ENCODE measurements around the gene TIMM22. TPM values are rescaled to one million over a fixed set of nuclear protein-coding genes. Genes with fewer than 3 reads are reported as not detected.
"Not testable (repeated sequence)": the region's sequence is repeated elsewhere in the genome, so short reads cannot be mapped to it uniquely, and the experiment has no call there.

Gene TIMM22
- total RNA-seq, 6 experiments from 2014 or later, result 16.8 to 21.5 (median 18.2) TPM

DNA sequence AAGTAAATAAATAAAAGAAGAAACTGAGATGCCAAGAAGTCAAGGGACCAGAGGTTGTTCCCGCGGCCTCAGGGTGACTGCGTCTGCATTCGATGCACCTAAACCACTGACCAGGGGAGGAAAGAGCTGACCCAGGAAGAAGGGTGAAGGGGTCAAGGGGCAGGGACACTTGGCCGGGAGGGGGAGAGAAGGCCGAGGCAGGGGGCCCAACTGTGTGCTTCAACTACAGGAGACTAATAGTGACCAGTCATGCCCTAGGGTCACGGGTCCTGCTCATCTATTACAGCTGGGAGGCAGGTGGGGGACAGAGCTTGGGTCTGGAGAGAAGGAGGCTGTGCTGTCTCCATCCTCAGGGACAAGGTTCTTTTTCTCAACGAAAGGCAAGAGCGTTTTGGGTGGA is 44.8 kb downstream of the TIMM22 start:
- H3K9me3 Mint-ChIP-seq, result peaks cover 4% of the 10 kb centered on the region; the same call in 1 of the 2 replicates
- DNase-seq, result no peak
- peaks cover 2% of the 10 kb centered on the region; the same call in 1 of the 2 replicates for H3K27me3 Mint-ChIP-seq (ENCODE audit: insufficient read depth)
- H3K36me3 Mint-ChIP-seq (ENCODE audit: low read depth), result peaks cover 14% of the 10 kb centered on the region
- TF ChIP-seq, protein P1, sequence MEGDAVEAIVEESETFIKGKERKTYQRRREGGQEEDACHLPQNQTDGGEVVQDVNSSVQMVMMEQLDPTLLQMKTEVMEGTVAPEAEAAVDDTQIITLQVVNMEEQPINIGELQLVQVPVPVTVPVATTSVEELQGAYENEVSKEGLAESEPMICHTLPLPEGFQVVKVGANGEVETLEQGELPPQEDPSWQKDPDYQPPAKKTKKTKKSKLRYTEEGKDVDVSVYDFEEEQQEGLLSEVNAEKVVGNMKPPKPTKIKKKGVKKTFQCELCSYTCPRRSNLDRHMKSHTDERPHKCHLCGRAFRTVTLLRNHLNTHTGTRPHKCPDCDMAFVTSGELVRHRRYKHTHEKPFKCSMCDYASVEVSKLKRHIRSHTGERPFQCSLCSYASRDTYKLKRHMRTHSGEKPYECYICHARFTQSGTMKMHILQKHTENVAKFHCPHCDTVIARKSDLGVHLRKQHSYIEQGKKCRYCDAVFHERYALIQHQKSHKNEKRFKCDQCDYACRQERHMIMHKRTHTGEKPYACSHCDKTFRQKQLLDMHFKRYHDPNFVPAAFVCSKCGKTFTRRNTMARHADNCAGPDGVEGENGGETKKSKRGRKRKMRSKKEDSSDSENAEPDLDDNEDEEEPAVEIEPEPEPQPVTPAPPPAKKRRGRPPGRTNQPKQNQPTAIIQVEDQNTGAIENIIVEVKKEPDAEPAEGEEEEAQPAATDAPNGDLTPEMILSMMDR (IDR thresholded peaks at IDR 0.05), result no peak
- no peaks in the 10 kb centered on the region for H3K4me1 Mint-ChIP-seq (ENCODE audit: low read depth)
- no peak overlapping the region for H3K27ac Mint-ChIP-seq
- H3K4me3 Mint-ChIP-seq, result no peak overlapping the region

DNA sequence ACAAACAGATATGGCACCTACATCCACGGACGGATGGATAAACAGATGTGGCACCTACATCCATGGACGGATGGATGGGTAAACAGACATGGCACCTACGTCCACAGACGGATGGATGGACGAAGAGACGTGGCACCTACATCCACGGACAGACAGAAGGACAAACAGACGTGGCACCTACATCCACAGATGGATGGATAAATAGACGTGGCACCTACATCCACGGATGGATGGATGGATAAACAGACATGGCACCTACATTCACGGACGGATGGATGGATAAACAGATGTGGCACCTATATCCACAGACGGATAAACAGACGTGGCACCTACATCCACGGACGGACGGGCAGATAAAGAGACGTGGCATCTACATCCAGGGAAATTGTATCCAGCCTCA is 45.6 kb downstream of the TIMM22 start:
- H3K9me3 Mint-ChIP-seq, result peaks cover 4% of the 10 kb centered on the region; the same call in 1 of the 2 replicates
- TF ChIP-seq, protein P1 (IDR thresholded peaks at IDR 0.05), result no peak
- no peak overlapping the region for H3K27ac Mint-ChIP-seq
- H3K4me3 Mint-ChIP-seq, result no peak overlapping the region
- peaks cover 2% of the 10 kb centered on the region; the same call in 1 of the 2 replicates for H3K27me3 Mint-ChIP-seq (ENCODE audit: insufficient read depth)
- no peak for DNase-seq
- H3K4me1 Mint-ChIP-seq (ENCODE audit: low read depth), result 0 out of 2 replicates have a peak, but pooled peaks cover under 1% of the 10 kb centered on the region
- peaks cover 14% of the 10 kb centered on the region for H3K36me3 Mint-ChIP-seq (ENCODE audit: low read depth)

DNA sequence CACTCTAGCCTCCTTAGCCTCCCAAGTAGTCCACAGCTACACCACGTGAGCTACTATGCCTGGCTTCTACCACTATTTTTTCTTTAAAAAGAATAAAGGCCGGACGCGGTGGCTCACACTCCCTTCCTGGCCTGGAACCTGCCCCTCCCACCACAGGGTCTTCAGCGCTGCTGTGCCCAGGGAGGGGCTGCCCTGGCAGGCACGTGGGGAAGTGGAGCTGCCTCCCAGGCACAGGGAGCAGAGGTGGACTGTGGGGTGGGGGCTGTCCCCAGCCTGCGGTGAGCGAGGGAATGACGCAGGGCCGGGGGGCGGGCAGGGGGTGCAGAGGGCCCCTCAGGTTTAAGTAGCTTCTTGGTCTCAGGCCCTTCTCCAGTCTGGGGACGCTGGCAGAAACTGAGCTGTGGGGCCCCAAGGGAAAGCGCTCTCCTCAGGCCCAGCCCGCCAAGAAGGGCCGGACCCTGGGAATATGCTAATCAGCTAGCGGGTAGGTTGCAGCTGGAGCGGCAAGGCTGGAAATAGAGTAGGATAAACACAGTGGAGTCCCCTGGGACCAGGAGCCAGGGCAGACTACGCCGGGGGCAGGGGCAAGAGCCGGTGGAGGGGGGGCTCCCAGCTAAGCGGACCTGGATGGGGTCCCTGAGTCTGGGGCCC is 46.8 kb downstream of the TIMM22 start:
- Mint-ChIP-seq H3K36me3 (ENCODE audit: low read depth) (peaks cover 14% of the 10 kb centered on the region), H3K4me3 (no peak overlapping the region), H3K9me3 (peaks cover 4% of the 10 kb centered on the region; the same call in 1 of the 2 replicates), H3K27ac (no peak overlapping the region), H3K27me3 (ENCODE audit: insufficient read depth) (peaks cover 2% of the 10 kb centered on the region; the same call in 1 of the 2 replicates), H3K4me1 (ENCODE audit: low read depth) (peaks cover 7% of the 10 kb centered on the region; the same call in 1 of the 2 replicates)
- no peak for DNase-seq
- TF ChIP-seq, protein P1 (IDR thresholded peaks at IDR 0.05), result no peak

DNA sequence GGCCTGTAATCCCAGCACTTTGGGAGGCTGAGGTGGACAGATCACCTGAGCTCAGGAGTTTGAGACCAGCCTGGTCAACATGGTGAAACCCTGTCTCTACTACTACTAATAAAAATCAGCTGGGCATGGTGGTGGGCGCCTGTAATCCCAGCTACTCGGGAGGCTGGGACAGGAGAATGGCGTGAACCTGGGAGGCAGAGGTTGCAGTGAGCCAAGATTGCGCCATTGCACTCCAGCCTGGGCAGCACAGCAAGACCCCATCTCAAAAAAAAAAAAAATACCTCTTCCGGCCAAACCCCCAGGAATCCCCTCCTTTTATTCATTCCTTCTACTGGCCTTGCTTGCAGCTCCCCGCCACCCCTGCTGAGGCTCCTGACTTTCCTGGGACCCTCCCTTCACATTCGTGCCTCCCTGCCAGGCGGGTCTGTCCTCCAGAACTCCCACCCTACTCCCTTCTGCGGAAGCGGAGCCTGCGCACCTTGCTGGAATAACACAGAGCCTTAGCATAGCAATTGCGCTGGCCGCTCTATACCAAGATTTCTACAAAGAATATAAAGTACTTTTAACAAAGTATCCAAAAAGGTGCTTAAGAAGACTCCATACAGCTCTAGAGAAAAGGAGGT is 47.6 kb downstream of the TIMM22 start:
- not testable (repeated sequence) for H3K27ac Mint-ChIP-seq; H3K4me1 Mint-ChIP-seq (ENCODE audit: low read depth); H3K27me3 Mint-ChIP-seq (ENCODE audit: insufficient read depth); DNase-seq; H3K9me3 Mint-ChIP-seq; H3K4me3 Mint-ChIP-seq
- peaks cover 16% of the 10 kb centered on the region for H3K36me3 Mint-ChIP-seq (ENCODE audit: low read depth)

DNA sequence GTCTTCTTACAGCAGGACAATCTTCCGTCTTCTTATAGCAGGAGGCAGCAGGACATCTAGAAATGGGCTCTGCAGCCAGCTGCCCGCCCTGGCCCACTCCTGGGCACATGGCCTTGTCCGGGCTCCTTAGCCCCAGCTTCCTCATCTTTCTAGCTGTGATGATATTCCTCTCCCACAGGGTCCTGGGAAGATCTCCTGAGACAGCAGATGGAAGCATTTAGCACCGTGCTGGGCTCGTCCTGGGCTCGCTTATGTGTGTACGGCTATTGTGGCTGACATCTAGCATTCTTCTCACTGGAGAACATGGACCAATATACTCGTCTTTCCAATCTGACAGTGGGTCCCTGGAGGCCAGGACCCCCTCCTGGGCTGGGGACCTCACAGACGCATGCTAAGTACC is 48.5 kb downstream of the TIMM22 start:
- Mint-ChIP-seq H3K27ac (no peak overlapping the region), H3K4me3 (no peak overlapping the region)

More for the DNA sequence above, 48.5 kb downstream of the TIMM22 start:
- H3K4me1 Mint-ChIP-seq (ENCODE audit: low read depth), result peaks cover 7% of the 10 kb centered on the region; the same call in 1 of the 2 replicates
- H3K36me3 Mint-ChIP-seq (ENCODE audit: low read depth), result peaks cover 23% of the 10 kb centered on the region
- peaks cover 4% of the 10 kb centered on the region; the same call in 1 of the 2 replicates for H3K9me3 Mint-ChIP-seq
- TF ChIP-seq, protein P1 (IDR thresholded peaks at IDR 0.05), result no peak
- peaks cover 2% of the 10 kb centered on the region for H3K27me3 Mint-ChIP-seq (ENCODE audit: insufficient read depth)
- DNase-seq, result no peak

Measured in HFFc6 (cell line).